Right cardiac atrium (tissue), 5 donors: ENCODE measurements around the gene RAB11FIP3. TPM values are rescaled to one million over a fixed set of nuclear protein-coding genes. Genes with fewer than 3 reads are reported as not detected.
"Not testable (repeated sequence)": the region's sequence is repeated elsewhere in the genome, so short reads cannot be mapped to it uniquely, and the experiment has no call there.

Experiments
- ATAC-seq, 2 donors: fragments of 200-7000 bp; cut with Tn5 transposase; one replicate each; pipeline versions ENCODE4 v1.8.0 to v1.9.1; 2020; ENCODE audit warnings: moderate library complexity in 2 of 2, mild to moderate bottlenecking in 1 of 2
- DNase-seq, 3 donors: peaks; one replicate each; pipeline ENCODE4 v3.0.0-alpha.2; 2020
- H3K27ac ChIP-seq: one replicate; pipeline ENCODE4 v1.5.1; 2013; ENCODE audit warnings: mild to moderate bottlenecking, low read length, control low read depth, moderate library complexity
- H3K27me3 ChIP-seq: one replicate; pipeline ENCODE4 v1.6.1; 2013; ENCODE audit not compliant: control insufficient read depth, insufficient read depth
- H3K4me1 ChIP-seq: one replicate; pipeline ENCODE4 v1.6.1; 2013; ENCODE audit warnings: low read length; ENCODE audit not compliant: control insufficient read depth, insufficient read depth
- H3K4me3 ChIP-seq: one replicate; pipeline ENCODE4 v1.5.1; 2013; ENCODE audit warnings: low read length, control low read depth
- H3K9me3 ChIP-seq: one replicate; pipeline ENCODE4 v1.6.1; 2013; ENCODE audit warnings: low read length; ENCODE audit not compliant: control insufficient read depth
- WGBS: extraction: QIAGEN DNeasy Blood & Tissue Kit; methylation state at CpG from one replicate; pipeline ENCODE4 v1.1.7; 2013; 5-methylcytosine and 5-hydroxymethylcytosine counted together
- intact Hi-C, 4 donors: fragments of 100-400 bp; cut with DNase I; formaldehyde crosslinking; loops; one replicate each; pipeline versions ENCODE4 v1.11.0 to v1.14.0; 2022 to 2023
- long read RNA-seq, 4 donors: library from polyadenylated mRNA; unstranded; transcript quantifications; one replicate each; pipeline ENCODE4 v2.0.0, GENCODE V29; 2020 to 2021
- polyA plus RNA-seq: library from polyadenylated mRNA; stranded (reverse); fragments of 200-250 nt; gene quantifications from one replicate; pipeline ENCODE4 v1.2.3, GENCODE V29; 2013
- total RNA-seq, 4 donors: library from RNA; stranded (reverse); fragmentation: NEBNext Ultra II Directional; extraction: Animal tissue kit (Norgen Biotek cat#: 25700); gene quantifications; one replicate each; pipeline ENCODE4 v1.2.1, GENCODE V29; 2021
- donor health status: healthy with polysubstance abuse.
- donor health status: DM: no; HTN: yes; CAD: no.
- donor health status: DM: no; HTN: no; CAD: no.
- donor health status: DM: no; HTN: yes; CAD: no; lungs with severe emphysema.
- donor health status: DM: yes; HTN: yes; CAD: no.

The RAB11FIP3 gene, protein sequence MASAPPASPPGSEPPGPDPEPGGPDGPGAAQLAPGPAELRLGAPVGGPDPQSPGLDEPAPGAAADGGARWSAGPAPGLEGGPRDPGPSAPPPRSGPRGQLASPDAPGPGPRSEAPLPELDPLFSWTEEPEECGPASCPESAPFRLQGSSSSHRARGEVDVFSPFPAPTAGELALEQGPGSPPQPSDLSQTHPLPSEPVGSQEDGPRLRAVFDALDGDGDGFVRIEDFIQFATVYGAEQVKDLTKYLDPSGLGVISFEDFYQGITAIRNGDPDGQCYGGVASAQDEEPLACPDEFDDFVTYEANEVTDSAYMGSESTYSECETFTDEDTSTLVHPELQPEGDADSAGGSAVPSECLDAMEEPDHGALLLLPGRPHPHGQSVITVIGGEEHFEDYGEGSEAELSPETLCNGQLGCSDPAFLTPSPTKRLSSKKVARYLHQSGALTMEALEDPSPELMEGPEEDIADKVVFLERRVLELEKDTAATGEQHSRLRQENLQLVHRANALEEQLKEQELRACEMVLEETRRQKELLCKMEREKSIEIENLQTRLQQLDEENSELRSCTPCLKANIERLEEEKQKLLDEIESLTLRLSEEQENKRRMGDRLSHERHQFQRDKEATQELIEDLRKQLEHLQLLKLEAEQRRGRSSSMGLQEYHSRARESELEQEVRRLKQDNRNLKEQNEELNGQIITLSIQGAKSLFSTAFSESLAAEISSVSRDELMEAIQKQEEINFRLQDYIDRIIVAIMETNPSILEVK
- total RNA-seq (10 to 100 TPM; 32.2 to 44.6 (median 38.4) TPM), polyA plus RNA-seq (25.1 TPM)
- long read RNA-seq, donor 1, full-length matches to known transcripts: 45 of 101 reads
- long read RNA-seq, donor 1, partial matches to known transcripts: 32 of 101 reads
- long read RNA-seq, donor 1, other reads (novel, unspliced or antisense): 24 of 101 reads
- long read RNA-seq, donor 2, full-length matches to known transcripts: 62 of 109 reads
- long read RNA-seq, donor 2, partial matches to known transcripts: 28 of 109 reads
- long read RNA-seq, donor 2, other reads (novel, unspliced or antisense): 19 of 109 reads
- long read RNA-seq, donor 3, full-length matches to known transcripts: 4 of 12 reads
- long read RNA-seq, donor 3, partial matches to known transcripts: 4 of 12 reads
- long read RNA-seq, donor 3, other reads (novel, unspliced or antisense): 4 of 12 reads
- long read RNA-seq, donor 4, full-length matches to known transcripts: 26 of 56 reads
- long read RNA-seq, donor 4, partial matches to known transcripts: 11 of 56 reads
- long read RNA-seq, donor 4, other reads (novel, unspliced or antisense): 19 of 56 reads

DNA sequence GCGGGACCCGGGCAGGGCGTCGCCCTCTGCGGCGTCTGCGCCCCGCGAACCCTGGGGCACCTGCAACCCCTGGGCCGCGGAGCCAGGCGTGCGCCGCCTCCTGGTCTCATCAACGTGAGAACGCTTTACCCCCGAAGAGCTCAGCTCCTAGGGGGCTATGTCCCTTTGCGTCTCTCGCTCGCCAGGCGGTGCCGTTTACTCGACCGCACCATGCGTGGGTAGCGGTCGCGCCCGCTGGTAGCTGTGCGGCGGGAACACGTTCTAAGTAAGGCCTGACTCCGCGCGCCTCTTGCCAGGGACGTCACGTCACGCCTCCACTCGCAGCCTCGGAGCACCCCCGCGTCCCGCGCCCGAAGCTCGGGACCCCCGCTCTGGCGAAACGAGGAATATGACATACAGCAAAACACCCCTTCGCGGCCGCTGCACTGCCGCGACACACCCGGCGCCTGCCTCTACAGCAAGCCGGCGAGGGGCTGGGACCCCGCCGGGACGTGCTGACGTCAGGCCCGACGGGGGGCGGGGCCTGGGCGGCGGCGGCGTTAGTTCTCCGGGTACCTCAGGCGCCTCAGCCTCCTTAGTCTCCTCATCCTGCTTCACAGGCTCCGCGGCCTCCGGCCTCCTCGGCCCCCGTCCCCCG lies at the start of gene RAB11FIP3:
Gene RAB11FIP3, plus strand, starts transcription at position 568 of the 637 bp plus-strand sequence. CDS start 358 bp downstream, outside the sequence.
- ATAC-seq (peak; percentile 93 to 94), DNase-seq (peak; percentile 86 to 95 (median 93))
- intact Hi-C loops: no loop called here
- Histone ChIP-seq H3K4me1 (peaks cover 6% of the 10 kb centered on the region), H3K9me3 (no peaks in the 10 kb centered on the region), H3K4me3 (peak within 1 kb of the TSS; percentile 97), H3K27ac (peak within 1 kb of the TSS; percentile 91), H3K27me3 (no peaks in the 10 kb centered on the region)
- WGBS: under 1% methylated on average over 77 of the region's 77 CpGs

- ATAC-seq (no peak), DNase-seq (peak in 2 of 3 donors; percentile 51 to 60)
- Histone ChIP-seq H3K9me3 (no peaks in the 10 kb centered on the region), H3K27me3 (no peaks in the 10 kb centered on the region), H3K4me1 (no peaks in the 10 kb centered on the region), H3K4me3 (no peak overlapping the region), H3K27ac (no peak overlapping the region)
- intact Hi-C loops: no loop called here
- 94% methylated on average over 44 of the region's 44 CpGs for WGBS
These were observed 49.3 kb upstream of the RAB11FIP3 start for GRCh38 chr16:375927-376816.

- H3K27ac ChIP-seq: no peak overlapping the region
- intact Hi-C loops: no loop called here
- ATAC-seq (no peak), DNase-seq (peak in 2 of 3 donors; percentile 38 to 52)
- no peak overlapping the region for H3K4me3 ChIP-seq
- no peaks in the 10 kb centered on the region for H3K9me3 ChIP-seq
- WGBS: 93% methylated on average over 26 of the region's 26 CpGs
- no peaks in the 10 kb centered on the region for H3K27me3 ChIP-seq
- H3K4me1 ChIP-seq: no peaks in the 10 kb centered on the region
These were observed 48.5 kb upstream of the RAB11FIP3 start for GRCh38 chr16:376817-377418.

GRCh38 chr16:377419-377951 lies 48.0 kb upstream of the RAB11FIP3 start:
- Histone ChIP-seq H3K27me3 (no peaks in the 10 kb centered on the region), H3K4me1 (no peaks in the 10 kb centered on the region), H3K9me3 (no peaks in the 10 kb centered on the region), H3K4me3 (no peak overlapping the region), H3K27ac (no peak overlapping the region)
- intact Hi-C loops: no loop called here
- 91% methylated on average over 42 of the region's 42 CpGs for WGBS
- DNase-seq (peak in 2 of 3 donors; percentile 39 to 69), ATAC-seq (no peak)

DNA sequence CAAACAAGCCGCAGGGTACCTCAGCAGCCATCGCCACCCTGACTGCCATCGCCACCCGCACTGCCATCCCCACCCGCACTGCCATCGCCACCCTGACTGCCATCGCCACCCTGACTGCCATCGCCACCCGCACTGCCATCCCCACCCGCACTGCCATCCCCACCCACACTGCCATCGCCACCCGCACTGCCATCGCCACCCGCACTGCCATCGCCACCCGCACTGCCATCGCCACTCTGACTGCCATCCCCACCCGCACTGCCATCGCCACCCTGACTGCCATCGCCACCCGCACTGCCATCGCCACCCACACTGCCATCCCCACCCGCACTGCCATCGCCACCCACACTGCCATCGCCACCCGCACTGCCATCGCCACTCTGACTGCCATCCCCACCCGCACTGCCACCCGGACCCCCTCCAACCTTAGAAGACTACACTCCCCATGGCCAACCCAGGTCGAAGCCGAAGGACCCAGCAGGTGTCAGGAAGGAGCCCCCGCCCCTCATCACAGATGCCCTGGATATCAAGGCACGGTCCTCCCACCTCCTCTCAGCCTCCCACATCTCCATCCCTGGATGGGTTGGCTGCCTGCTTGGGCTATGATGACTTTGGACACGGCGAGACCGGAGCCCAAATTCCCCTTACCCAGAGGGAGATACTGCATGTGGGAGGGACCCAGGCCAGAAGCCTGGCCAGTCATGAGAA lies 47.2 kb upstream of the RAB11FIP3 start:
- WGBS: 92% methylated on average over 36 of the region's 36 CpGs
- H3K9me3 ChIP-seq, H3K4me1 ChIP-seq, intact Hi-C loops, H3K27ac ChIP-seq, DNase-seq, H3K27me3 ChIP-seq, ATAC-seq, H3K4me3 ChIP-seq: not testable (repeated sequence)

DNA sequence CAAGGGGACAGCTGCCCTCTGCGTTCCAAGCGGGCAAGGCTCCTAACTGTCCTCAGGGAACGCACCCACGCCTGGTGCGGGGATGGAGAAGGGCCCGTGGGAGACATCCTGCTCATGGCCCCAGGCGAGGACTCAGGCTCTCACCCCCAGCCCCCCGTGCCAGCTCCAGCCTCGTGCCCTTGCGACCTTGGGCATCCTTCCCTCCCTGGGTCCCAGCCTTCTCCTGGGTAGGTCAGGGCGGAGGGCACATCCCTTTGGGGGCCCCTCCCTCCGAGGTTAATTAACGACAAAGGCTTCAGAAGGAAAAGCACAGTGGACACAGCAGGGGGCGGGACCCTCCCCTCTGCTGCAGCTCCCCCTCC lies 46.6 kb upstream of the RAB11FIP3 start:
- Histone ChIP-seq H3K4me3 (no peak overlapping the region), H3K4me1 (no peaks in the 10 kb centered on the region), H3K27ac (no peak overlapping the region), H3K9me3 (no peaks in the 10 kb centered on the region), H3K27me3 (no peaks in the 10 kb centered on the region)
- WGBS: 72% methylated on average over 14 of the region's 14 CpGs
- intact Hi-C loops: no loop called here
- ATAC-seq (no peak), DNase-seq (no peak)

- ATAC-seq (no peak), DNase-seq (peak in 1 of 3 donors; percentile 59)
- WGBS: 90% methylated on average over 16 of the region's 16 CpGs
- no peaks in the 10 kb centered on the region for H3K9me3 ChIP-seq
- H3K4me1 ChIP-seq: no peaks in the 10 kb centered on the region
- intact Hi-C loops: no loop called here
- no peak overlapping the region for H3K27ac ChIP-seq
- no peaks in the 10 kb centered on the region for H3K27me3 ChIP-seq
- H3K4me3 ChIP-seq: no peak overlapping the region
These were observed 46.1 kb upstream of the RAB11FIP3 start for GRCh38 chr16:379183-379960.

DNA sequence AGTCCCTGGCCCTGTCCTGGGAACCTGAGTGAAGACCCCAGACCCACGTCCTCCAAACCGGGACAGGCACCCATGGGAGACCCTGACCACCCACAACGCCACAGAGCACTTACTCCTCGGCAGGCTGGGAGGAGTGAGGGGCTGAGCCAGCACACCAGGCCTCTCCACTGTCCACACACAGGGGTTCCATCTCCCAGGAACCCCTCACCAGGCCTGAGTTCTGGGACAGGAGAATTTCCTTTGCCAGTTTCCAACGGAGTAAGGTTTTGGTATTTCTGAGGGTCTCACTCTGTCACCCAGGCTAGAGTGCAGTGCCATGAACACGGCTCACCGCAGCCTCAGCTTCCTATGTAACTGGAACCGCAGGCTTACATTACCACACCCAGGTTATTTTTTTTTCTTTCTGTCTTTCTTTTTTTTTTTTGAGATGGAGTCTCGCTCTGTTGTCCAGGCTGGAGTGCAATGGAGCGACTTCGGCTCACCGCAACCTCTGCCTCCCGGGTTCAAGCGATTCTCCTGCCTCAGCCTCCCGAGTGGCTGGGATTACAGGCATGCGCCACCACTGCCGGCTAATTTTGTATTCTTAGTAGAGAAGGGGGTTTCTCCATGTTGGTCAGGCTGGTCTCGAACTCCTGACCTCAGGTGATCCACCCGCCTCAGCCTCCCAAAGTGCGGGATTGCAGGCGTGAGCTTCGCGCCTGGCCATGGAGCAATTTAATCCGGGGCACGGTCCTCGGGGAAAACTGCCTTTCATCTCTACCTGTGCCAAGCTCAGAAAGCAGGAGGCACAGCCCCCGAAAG lies 45.3 kb upstream of the RAB11FIP3 start:
- Histone ChIP-seq H3K4me1 (no peaks in the 10 kb centered on the region), H3K27ac (no peak overlapping the region), H3K4me3 (peak overlapping the region; percentile 97), H3K27me3 (no peaks in the 10 kb centered on the region), H3K9me3 (no peaks in the 10 kb centered on the region)
- 84% methylated on average over 27 of the region's 27 CpGs for WGBS
- intact Hi-C loops: no loop called here
- DNase-seq: no peak
- ATAC-seq: no peak
